Left ventricle myocardium inferior (tissue), 1 donor: ENCODE data around the gene TBC1D14. TPM values are rescaled to one million over a fixed set of nuclear protein-coding genes. Genes with fewer than 3 reads are reported as not detected.

Experiments used
- DNase-seq: peaks from one replicate; pipeline ENCODE4 v3.0.0-alpha.2; 2020
- H3K27ac ChIP-seq: fragments of 200-600 bp; replicated peaks from 2 replicates; pipeline ENCODE4 v1.8.0; 2021
- H3K27me3 ChIP-seq: fragments of 200-600 bp; 2 replicates; pipeline ENCODE4 v1.8.0; 2021; ENCODE audit warnings: low read depth
- H3K36me3 ChIP-seq: fragments of 200-600 bp; 2 replicates; pipeline ENCODE4 v1.8.0; 2021
- H3K4me1 ChIP-seq: fragments of 200-600 bp; 2 replicates; pipeline ENCODE4 v1.8.0; 2021
- H3K4me3 ChIP-seq: fragments of 200-600 bp; 2 replicates; pipeline ENCODE4 v1.8.0; 2021; ENCODE audit warnings: mild to moderate bottlenecking, moderate library complexity
- H3K9me3 ChIP-seq: fragments of 200-600 bp; replicated peaks from 2 replicates; pipeline ENCODE4 v1.8.0; 2021
- CTCF ChIP-seq: fragments of 200-600 bp; IDR thresholded peaks from 2 replicates; pipeline ENCODE4 v1.8.0; 2021; ENCODE audit warnings: antibody characterized with exemption, mild to moderate bottlenecking, borderline replicate concordance
- intact Hi-C: fragments of 100-400 bp; cut with micrococcal nuclease; formaldehyde crosslinking; loops from one replicate; pipeline ENCODE4 v1.11.0; 2022
- total RNA-seq: library from RNA; stranded (reverse); fragmentation: NEBNext Ultra II Directional; extraction: Animal tissue kit (Norgen Biotek cat#: 25700); gene quantifications from one replicate; pipeline ENCODE4 v1.2.1, GENCODE V29; 2021
- donor health status: DM: no; HTN: yes; CAD: no; lungs with severe emphysema.

The TBC1D14 gene
- total RNA-seq, 1 donor from 2014 or later: 36.1 TPM

- peaks cover 89% of the 10 kb centered on the region for H3K36me3 ChIP-seq
- TF ChIP-seq CTCF: no peak
- no peak for DNase-seq
- H3K9me3 ChIP-seq: no peaks in the 10 kb centered on the region
- no peak overlapping the region for H3K4me3 ChIP-seq
- peaks cover 28% of the 10 kb centered on the region for H3K4me1 ChIP-seq
- intact Hi-C loops: no loop called here
- H3K27me3 ChIP-seq: no peaks in the 10 kb centered on the region
- no peak overlapping the region for H3K27ac ChIP-seq
Observed at GRCh38 chr4:6878451-6879059, 31.1 kb upstream of the TBC1D14 start.

GRCh38 chr4:6880691-6881090 is 28.9 kb upstream of the TBC1D14 start:
- intact Hi-C loops: no loop called here
- no peak for DNase-seq
- no peaks in the 10 kb centered on the region for H3K9me3 ChIP-seq
- peaks cover 11% of the 10 kb centered on the region for H3K4me1 ChIP-seq
- no peaks in the 10 kb centered on the region for H3K27me3 ChIP-seq
- no peak overlapping the region for H3K4me3 ChIP-seq
- no peak for TF ChIP-seq CTCF
- peaks cover 82% of the 10 kb centered on the region for H3K36me3 ChIP-seq
- no peak overlapping the region for H3K27ac ChIP-seq

GRCh38 chr4:6881908-6882307 is 27.7 kb upstream of the TBC1D14 start:
- Histone ChIP-seq H3K9me3 (no peaks in the 10 kb centered on the region), H3K4me3 (no peak overlapping the region), H3K4me1 (peaks cover 17% of the 10 kb centered on the region), H3K27ac (no peak overlapping the region), H3K36me3 (peaks cover 72% of the 10 kb centered on the region), H3K27me3 (no peaks in the 10 kb centered on the region)
- DNase-seq: no peak
- no peak for TF ChIP-seq CTCF
- intact Hi-C loops: no loop called here

GRCh38 chr4:6884341-6884870 is 25.2 kb upstream of the TBC1D14 start:
- Histone ChIP-seq H3K4me1 (peaks cover 39% of the 10 kb centered on the region), H3K27me3 (no peaks in the 10 kb centered on the region), H3K36me3 (peaks cover 47% of the 10 kb centered on the region), H3K4me3 (no peak overlapping the region), H3K9me3 (no peaks in the 10 kb centered on the region), H3K27ac (peak overlapping the region; percentile 5)
- no peak for TF ChIP-seq CTCF
- intact Hi-C loops: no loop called here
- DNase-seq: no peak

- H3K4me3 ChIP-seq: peak overlapping the region; percentile 34
- DNase-seq: peak; percentile 64
- intact Hi-C loops: no loop called here
Observed at GRCh38 chr4:6885953-6886557, 23.6 kb upstream of the TBC1D14 start.

More at GRCh38 chr4:6885953-6886557, 23.6 kb upstream of the TBC1D14 start:
- TF ChIP-seq CTCF: peak; percentile 47
- Histone ChIP-seq H3K27ac (peak overlapping the region; percentile 88), H3K27me3 (no peaks in the 10 kb centered on the region), H3K36me3 (peaks cover 34% of the 10 kb centered on the region), H3K9me3 (peaks cover 9% of the 10 kb centered on the region), H3K4me1 (peaks cover 45% of the 10 kb centered on the region)
